IPS-18a (cell line): ENCODE results near the gene TMEM223.
A peak's percentile ranks its signal among the peaks of the same experiment; 100 is the strongest.

ENCODE experiments used
- H3K27ac ChIP-seq: one replicate; pipeline ENCODE4 v1.5.1; 2013; ENCODE audit warnings: low read length
- H3K27me3 ChIP-seq: one replicate; pipeline ENCODE4 v1.6.1; 2013; ENCODE audit warnings: mild to moderate bottlenecking, low read length; ENCODE audit not compliant: control insufficient read depth, insufficient read depth
- H3K36me3 ChIP-seq: one replicate; pipeline ENCODE4 v1.6.1; 2013; ENCODE audit warnings: low read depth, low read length; ENCODE audit not compliant: control insufficient read depth
- H3K4me1 ChIP-seq: one replicate; pipeline ENCODE4 v1.6.1; 2013; ENCODE audit warnings: low read depth, low read length; ENCODE audit not compliant: control insufficient read depth
- H3K4me3 ChIP-seq: one replicate; pipeline ENCODE4 v1.5.1; 2013; ENCODE audit warnings: low read length
- H3K9ac ChIP-seq: one replicate; pipeline ENCODE4 v1.6.1; 2013; ENCODE audit warnings: mild to moderate bottlenecking, low read length, moderate library complexity
- H3K9me3 ChIP-seq: one replicate; pipeline ENCODE4 v1.6.1; 2013; ENCODE audit warnings: low read depth, low read length; ENCODE audit not compliant: control insufficient read depth

TMEM223 gene

DNA sequence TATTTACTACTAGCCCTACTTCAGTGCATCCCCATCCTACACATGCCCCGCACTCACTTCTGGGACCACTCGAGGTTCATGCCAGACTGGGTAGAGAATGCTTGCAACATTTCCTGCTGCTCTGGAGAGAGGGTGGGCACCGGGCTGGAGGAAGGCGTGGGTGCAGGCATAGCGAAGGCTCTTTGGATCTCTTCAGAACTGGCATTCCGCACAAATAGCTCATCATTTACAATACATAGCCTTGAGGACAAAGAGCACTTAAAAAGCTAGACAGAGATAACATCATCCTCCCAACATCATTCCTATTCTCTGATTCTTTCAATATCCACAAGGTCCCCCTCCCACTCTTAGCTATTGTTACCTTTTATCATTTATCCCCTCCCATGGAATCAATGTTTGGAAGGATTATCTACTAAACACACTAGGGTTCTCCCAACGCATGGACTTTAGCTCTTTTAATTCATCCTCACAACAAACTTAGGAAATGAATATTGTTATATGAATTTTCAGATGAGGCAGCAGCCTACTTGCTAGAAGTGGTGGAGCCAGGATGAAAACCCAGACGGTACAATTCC, 2.5 kb upstream of the TMEM223 start:
- Histone ChIP-seq H3K36me3 (peaks cover 65% of the 10 kb centered on the region), H3K27ac (no peak overlapping the region)

DNA sequence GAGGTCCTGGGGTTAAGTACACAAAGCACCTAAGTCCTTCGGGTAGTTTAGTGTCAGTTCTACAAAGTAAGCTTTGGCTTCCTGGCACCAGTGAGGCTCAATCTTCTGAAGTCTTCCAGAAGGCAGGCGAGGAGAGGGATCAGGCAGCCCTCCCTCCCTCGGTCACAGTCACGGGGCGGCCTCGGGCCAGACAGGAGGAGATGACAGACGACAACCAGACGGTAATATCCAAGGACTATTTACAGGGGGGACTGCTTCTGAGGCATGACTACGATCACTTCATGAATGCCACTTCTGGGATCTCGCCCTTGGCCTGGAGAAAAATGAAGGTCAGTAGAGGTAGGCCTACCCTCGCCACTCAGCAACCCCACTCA, 383 bp upstream of the TMEM223 start:
- Histone ChIP-seq H3K27me3 (no peaks in the 10 kb centered on the region), H3K4me1 (peaks cover 8% of the 10 kb centered on the region), H3K27ac (no peak overlapping the region), H3K4me3 (peak overlapping the region; percentile 90), H3K9me3 (no peaks in the 10 kb centered on the region), H3K9ac (peak overlapping the region; percentile 84), H3K36me3 (peaks cover 49% of the 10 kb centered on the region)

More for the DNA sequence above, 2.5 kb upstream of the TMEM223 start:
- H3K4me1 ChIP-seq: peaks cover 8% of the 10 kb centered on the region
- no peaks in the 10 kb centered on the region for H3K9me3 ChIP-seq
- no peak overlapping the region for H3K4me3 ChIP-seq
- no peaks in the 10 kb centered on the region for H3K27me3 ChIP-seq
- H3K9ac ChIP-seq: no peak overlapping the region

DNA sequence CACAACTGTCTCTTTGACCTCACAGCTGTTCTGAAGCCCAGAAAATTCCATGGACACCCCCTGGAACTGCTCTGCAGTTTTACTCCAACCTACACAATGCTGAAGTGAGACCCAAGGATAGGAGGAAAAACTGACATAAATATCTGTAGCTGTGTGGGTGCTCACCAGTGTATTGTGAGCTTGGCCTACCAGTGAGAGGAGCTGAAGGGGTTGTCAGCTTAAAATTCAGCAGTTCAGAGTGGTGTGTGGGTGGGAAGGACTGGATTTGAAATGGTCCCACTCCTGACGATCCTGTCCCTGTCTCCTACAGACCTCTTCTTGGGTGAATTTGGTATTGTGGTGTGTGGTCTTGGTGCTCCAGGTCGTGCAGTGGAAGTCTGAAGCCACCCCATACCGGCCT, 2.2 kb downstream of the TMEM223 start:
- Histone ChIP-seq H3K4me3 (no peak overlapping the region), H3K36me3 (peaks cover 24% of the 10 kb centered on the region), H3K9me3 (no peaks in the 10 kb centered on the region), H3K9ac (no peak overlapping the region), H3K27ac (no peak overlapping the region), H3K27me3 (no peaks in the 10 kb centered on the region), H3K4me1 (peaks cover 11% of the 10 kb centered on the region)

DNA sequence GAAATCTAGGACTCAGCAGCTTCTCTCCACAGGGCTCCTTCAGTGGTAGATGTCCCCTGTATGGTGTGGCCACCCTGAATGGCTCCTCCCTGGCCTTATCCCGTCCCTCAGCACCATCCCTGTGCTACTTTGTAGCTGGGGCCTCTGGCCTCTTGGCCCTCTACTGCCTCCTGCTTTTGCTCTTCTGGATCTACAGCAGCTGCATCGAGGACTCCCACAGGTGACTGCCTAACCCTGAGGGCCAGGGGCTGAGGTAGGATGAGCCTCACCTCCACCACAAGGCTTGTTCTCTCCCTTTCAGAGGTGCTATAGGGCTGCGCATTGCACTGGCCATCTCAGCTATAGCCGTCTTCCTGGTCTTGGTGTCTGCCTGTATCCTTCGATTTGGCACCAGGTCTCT, 2.8 kb downstream of the TMEM223 start:
- Histone ChIP-seq H3K27me3 (no peaks in the 10 kb centered on the region), H3K9ac (no peak overlapping the region), H3K9me3 (no peaks in the 10 kb centered on the region), H3K27ac (no peak overlapping the region), H3K4me1 (peaks cover 11% of the 10 kb centered on the region), H3K36me3 (peaks cover 18% of the 10 kb centered on the region), H3K4me3 (no peak overlapping the region)

DNA sequence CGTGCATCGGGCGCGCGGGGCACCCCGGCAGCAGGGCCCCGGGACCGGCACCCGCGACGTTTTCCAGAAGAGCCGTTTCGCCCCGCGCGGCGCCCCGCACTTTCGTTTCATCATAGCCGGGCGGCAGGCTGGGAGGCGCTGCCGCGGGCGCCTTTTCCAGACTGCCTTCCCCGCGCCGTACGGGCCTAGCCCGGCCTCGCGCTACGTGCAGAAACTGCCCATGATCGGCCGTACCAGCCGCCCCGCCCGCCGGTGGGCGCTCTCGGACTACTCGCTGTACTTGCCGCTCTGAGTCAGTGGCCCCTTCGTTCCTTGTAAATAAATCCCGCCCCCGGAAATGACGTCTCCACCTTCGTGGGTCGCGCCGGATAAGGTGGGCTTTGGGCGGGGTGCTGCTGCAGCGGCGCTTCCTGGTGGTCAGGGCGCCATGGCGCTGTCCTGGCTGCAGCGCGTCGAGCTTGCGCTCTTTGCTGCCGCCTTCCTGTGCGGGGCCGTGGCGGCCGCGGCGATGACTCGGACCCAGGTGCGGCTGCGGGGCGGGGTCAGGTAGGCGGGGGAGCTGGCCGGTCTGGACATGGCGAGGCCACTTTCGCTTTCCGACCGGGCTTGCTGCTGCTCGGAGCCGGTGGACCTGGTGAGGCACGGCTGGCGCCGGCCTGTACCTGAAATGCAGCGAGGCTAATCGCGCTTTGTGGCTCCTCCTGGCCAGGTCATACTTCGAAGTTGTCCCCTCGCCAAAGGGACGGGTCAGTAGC, 4.6 kb downstream of the TMEM223 start, which contains the start of gene TMEM179B:
Gene TMEM179B (plus strand): TSS at position 398 of the 755 bp plus-strand sequence. CDS start 30 bp downstream, at position 428.
- H3K9me3 ChIP-seq: no peaks in the 10 kb centered on the region
- H3K4me1 ChIP-seq: peaks cover 8% of the 10 kb centered on the region
- H3K4me3 ChIP-seq: peak within 1 kb of the TSS; percentile 99
- H3K9ac ChIP-seq: peak within 1 kb of the TSS; percentile 92
- peaks cover 21% of the 10 kb centered on the region for H3K36me3 ChIP-seq
- H3K27ac ChIP-seq: peak within 1 kb of the TSS; percentile 74
- no peaks in the 10 kb centered on the region for H3K27me3 ChIP-seq

DNA sequence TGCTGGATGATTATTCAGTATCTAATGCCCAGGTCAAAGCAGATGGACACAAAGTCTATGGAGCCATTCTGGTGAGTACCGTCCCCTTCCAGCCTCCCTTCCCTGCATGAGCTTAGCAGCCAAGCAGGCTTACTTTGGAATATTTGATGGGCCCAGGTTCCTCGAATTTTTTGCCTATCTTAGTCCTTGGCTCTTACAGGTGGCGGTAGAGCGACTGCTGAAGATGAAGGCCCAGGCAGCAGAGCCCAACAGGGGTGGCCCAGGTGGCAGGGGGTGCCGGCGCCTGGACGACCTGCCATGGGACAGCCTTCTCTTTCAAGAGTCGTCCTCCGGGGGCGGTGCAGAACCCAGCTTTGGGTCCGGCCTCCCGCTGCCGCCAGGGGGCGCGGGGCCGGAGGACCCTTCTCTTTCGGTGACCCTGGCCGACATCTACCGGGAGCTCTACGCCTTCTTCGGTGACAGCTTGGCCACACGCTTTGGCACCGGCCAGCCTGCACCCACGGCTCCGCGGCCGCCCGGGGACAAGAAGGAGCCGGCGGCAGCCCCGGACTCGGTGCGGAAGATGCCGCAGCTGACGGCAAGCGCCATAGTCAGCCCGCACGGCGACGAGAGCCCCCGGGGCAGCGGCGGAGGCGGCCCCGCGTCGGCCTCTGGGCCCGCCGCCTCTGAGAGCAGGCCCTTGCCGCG, 5.3 kb downstream of the TMEM223 start:
- H3K9me3 ChIP-seq: no peaks in the 10 kb centered on the region
- peak overlapping the region; percentile 99 for H3K4me3 ChIP-seq
- H3K4me1 ChIP-seq: peaks cover 8% of the 10 kb centered on the region
- H3K36me3 ChIP-seq: peaks cover 28% of the 10 kb centered on the region
- no peaks in the 10 kb centered on the region for H3K27me3 ChIP-seq
- no peak overlapping the region for H3K27ac ChIP-seq
- peak overlapping the region; percentile 92 for H3K9ac ChIP-seq

DNA sequence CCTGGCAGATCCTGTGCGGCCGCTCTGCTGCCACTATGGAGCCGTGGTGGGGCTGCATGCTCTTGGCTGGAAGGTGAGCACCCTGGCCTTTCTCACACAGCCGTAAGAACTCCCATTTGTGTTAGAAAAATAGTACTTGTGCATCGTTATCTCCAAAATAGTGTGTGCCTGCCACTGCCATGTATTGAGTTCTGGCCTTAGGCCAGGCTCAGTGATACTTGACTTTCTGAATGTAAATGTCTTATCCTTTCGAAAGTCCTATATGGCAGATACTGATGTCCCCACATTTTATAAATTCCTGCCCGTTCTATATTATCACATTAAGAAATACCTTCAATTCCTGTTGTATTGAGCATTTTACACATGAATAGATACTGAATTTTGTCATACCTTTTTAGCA, 9.1 kb downstream of the TMEM223 start:
- H3K4me1 ChIP-seq: peaks cover 3% of the 10 kb centered on the region
- H3K27ac ChIP-seq: no peak overlapping the region
- H3K36me3 ChIP-seq: peaks cover 25% of the 10 kb centered on the region
- H3K9ac ChIP-seq: no peak overlapping the region
- no peaks in the 10 kb centered on the region for H3K9me3 ChIP-seq
- H3K27me3 ChIP-seq: no peaks in the 10 kb centered on the region
- no peak overlapping the region for H3K4me3 ChIP-seq

DNA sequence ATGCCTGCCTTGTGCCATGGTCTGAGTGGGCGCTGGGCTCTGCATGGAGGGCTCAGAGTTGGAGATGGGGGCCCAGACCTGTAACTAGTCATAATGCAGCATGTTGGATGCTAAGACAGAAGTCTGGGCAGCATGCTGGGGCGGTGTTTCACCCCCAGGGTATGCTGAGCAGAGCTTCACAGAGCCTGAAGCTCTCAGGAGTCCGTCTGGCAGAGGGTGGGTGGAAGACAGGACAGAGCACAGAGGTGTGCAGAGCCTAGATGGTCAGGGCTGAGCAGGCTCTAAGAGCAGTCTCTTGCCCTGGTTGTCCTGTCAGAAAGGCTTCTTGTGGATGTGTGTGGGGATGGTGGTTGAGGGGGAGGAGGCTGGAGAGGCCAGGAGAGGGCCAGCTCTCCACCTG, 13.4 kb downstream of the TMEM223 start:
- Histone ChIP-seq H3K27me3 (no peaks in the 10 kb centered on the region), H3K9ac (no peak overlapping the region), H3K4me1 (no peaks in the 10 kb centered on the region), H3K36me3 (peaks cover 43% of the 10 kb centered on the region), H3K9me3 (no peaks in the 10 kb centered on the region), H3K27ac (no peak overlapping the region), H3K4me3 (no peak overlapping the region)

DNA sequence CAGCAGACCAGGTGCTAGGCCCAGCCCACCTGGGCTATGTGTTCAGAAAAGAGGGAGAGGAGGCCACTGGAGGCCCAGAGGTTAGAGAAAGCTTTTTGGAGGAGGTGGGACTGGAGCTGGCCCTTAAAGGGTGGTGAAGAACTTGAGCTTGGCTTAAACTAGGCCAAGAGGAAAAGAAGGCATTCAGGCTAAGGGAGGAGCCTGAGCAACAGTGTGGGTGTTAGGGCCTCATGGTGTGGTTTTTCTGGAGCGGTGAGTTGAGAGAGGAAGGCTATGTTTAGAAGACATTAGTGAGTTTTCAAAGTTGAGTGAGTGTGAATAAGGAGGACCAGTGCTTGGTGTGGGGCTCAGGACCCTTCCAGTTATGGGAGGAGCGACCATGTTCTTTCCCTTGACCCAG, 14.4 kb downstream of the TMEM223 start:
- Histone ChIP-seq H3K27ac (no peak overlapping the region), H3K9me3 (no peaks in the 10 kb centered on the region), H3K4me1 (no peaks in the 10 kb centered on the region), H3K4me3 (no peak overlapping the region), H3K36me3 (peaks cover 39% of the 10 kb centered on the region), H3K9ac (no peak overlapping the region), H3K27me3 (no peaks in the 10 kb centered on the region)

DNA sequence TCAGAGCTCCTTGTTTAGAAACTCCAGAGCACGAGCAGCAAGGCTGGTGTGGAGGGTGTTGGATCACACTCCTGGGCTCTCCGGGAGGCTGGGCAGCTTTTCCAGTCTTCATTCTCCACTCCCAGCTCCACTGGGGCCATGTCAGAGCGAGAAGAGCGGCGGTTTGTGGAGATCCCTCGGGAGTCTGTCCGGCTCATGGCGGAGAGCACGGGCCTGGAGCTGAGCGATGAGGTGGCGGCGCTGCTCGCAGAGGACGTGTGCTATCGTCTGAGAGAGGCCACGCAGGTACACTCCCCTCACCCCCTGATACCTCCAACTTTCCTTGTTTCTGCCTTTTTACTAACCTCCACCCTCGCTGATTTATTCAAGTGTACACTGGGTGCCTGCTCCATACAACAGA, 16.2 kb downstream of the TMEM223 start:
- no peaks in the 10 kb centered on the region for H3K4me1 ChIP-seq
- H3K27ac ChIP-seq: no peak overlapping the region
- no peak overlapping the region for H3K4me3 ChIP-seq
- H3K27me3 ChIP-seq: no peaks in the 10 kb centered on the region
- peaks cover 30% of the 10 kb centered on the region for H3K36me3 ChIP-seq
- no peaks in the 10 kb centered on the region for H3K9me3 ChIP-seq
- H3K9ac ChIP-seq: no peak overlapping the region

DNA sequence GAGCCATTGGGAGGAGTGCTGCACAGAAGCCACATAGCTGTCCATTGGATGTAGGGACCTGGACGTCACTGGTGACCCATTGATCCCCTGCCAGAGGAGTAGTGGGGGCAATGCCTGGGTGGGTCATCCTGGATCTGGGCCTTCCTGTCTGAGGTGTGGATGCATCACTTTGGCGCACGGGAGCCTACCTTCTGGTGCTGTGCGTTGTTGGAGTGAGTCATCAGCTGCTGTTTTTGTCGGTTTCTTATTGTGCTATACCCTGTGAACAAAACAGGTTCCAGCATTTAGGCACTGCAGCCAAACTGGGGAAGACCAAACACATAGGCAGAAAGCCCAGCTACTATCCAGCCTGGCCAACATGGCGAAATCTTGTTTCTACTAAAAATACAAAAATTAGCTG, 17.4 kb downstream of the TMEM223 start:
- H3K4me3 ChIP-seq: no peak overlapping the region
- no peaks in the 10 kb centered on the region for H3K27me3 ChIP-seq
- H3K9ac ChIP-seq: no peak overlapping the region
- peaks cover 30% of the 10 kb centered on the region for H3K36me3 ChIP-seq
- no peaks in the 10 kb centered on the region for H3K9me3 ChIP-seq
- H3K4me1 ChIP-seq: no peaks in the 10 kb centered on the region
- H3K27ac ChIP-seq: no peak overlapping the region
